Trophoblast cell (in vitro differentiated cells and primary cell): ENCODE results near the gene OBP2A.

ENCODE experiments used
- DNase-seq, 2 donors: peaks; one replicate each; pipeline ENCODE4 v3.0.0-alpha.2; 2016
- H2AFZ ChIP-seq: 2 replicates; pipeline ENCODE4 v1.6.1; 2013; ENCODE audit warnings: low read length, moderate library complexity, mild to moderate bottlenecking; ENCODE audit not compliant: insufficient read depth, poor library complexity
- H2AK5ac ChIP-seq: 2 replicates; pipeline ENCODE4 v1.6.1; 2013; ENCODE audit warnings: mild to moderate bottlenecking, low read length
- H2BK120ac ChIP-seq: 2 replicates; pipeline ENCODE4 v1.6.1; 2013; ENCODE audit warnings: low read length, mild to moderate bottlenecking, moderate library complexity; ENCODE audit not compliant: insufficient read depth, poor library complexity
- H2BK12ac ChIP-seq: 2 replicates; pipeline ENCODE4 v1.6.1; 2013; ENCODE audit warnings: mild to moderate bottlenecking, low read length, moderate library complexity
- H2BK5ac ChIP-seq: 2 replicates; pipeline ENCODE4 v1.6.1; 2013; ENCODE audit warnings: low read length, low read depth, moderate library complexity, mild to moderate bottlenecking; ENCODE audit not compliant: poor library complexity
- H3K14ac ChIP-seq: 2 replicates; pipeline ENCODE4 v1.6.1; 2013; ENCODE audit warnings: mild to moderate bottlenecking, low read length
- H3K18ac ChIP-seq: 2 replicates; pipeline ENCODE4 v1.6.1; 2013; ENCODE audit warnings: mild to moderate bottlenecking, low read length
- H3K23ac ChIP-seq: 2 replicates; pipeline ENCODE4 v1.6.1; 2013; ENCODE audit warnings: low read length
- H3K27ac ChIP-seq: 2 replicates; pipeline ENCODE4 v1.5.1; 2013; ENCODE audit warnings: low read depth, mild to moderate bottlenecking, inconsistent platforms, low read length, moderate library complexity
- H3K27me3 ChIP-seq: 2 replicates; pipeline ENCODE4 v1.6.1; 2013; ENCODE audit warnings: inconsistent platforms, mild to moderate bottlenecking, low read length, moderate library complexity; ENCODE audit not compliant: insufficient read depth
- H3K36me3 ChIP-seq, 2 experiments: 1 replicate in 1 of 2; 2 replicates in 1 of 2; pipeline ENCODE4 v1.6.1; 2013; ENCODE audit warnings: low read length in 2 of 2, mild to moderate bottlenecking in 2 of 2, moderate library complexity in 1 of 2; ENCODE audit not compliant: insufficient read depth in 2 of 2, control insufficient read depth in 1 of 2
- H3K4ac ChIP-seq: 2 replicates; pipeline ENCODE4 v1.6.1; 2013; ENCODE audit warnings: low read depth, mild to moderate bottlenecking, low read length, moderate library complexity
- H3K4me1 ChIP-seq, 2 experiments: 1 replicate in 1 of 2; 2 replicates in 1 of 2; pipeline ENCODE4 v1.6.1; 2013; ENCODE audit warnings: low read length in 2 of 2, mild to moderate bottlenecking in 2 of 2, moderate library complexity in 1 of 2; ENCODE audit not compliant: insufficient read depth in 2 of 2, control insufficient read depth in 1 of 2
- H3K4me2 ChIP-seq: 2 replicates; pipeline ENCODE4 v1.6.1; 2013; ENCODE audit warnings: inconsistent platforms, mild to moderate bottlenecking, low read length, moderate library complexity
- H3K4me3 ChIP-seq: 2 replicates; pipeline ENCODE4 v1.5.1; 2013; ENCODE audit warnings: mild to moderate bottlenecking, low read depth, low read length, inconsistent platforms
- H3K79me1 ChIP-seq: one replicate; pipeline ENCODE4 v1.6.1; 2013; ENCODE audit warnings: low read length
- H3K79me2 ChIP-seq: 2 replicates; pipeline ENCODE4 v1.6.1; 2013; ENCODE audit warnings: low read length, mild to moderate bottlenecking; ENCODE audit not compliant: control insufficient read depth, insufficient read depth, poor library complexity
- H3K9ac ChIP-seq: 2 replicates; pipeline ENCODE4 v1.6.1; 2013; ENCODE audit warnings: mild to moderate bottlenecking, low read length
- H3K9me3 ChIP-seq: 2 replicates; pipeline ENCODE4 v1.6.1; 2013; ENCODE audit warnings: low read depth, mild to moderate bottlenecking, control low read depth, inconsistent platforms, low read length; ENCODE audit not compliant: insufficient read depth
- H4K12ac ChIP-seq: 2 replicates; pipeline ENCODE4 v1.6.1; 2013; ENCODE audit warnings: low read depth, mild to moderate bottlenecking, low read length, moderate library complexity
- H4K8ac ChIP-seq: 2 replicates; pipeline ENCODE4 v1.6.1; 2013; ENCODE audit warnings: low read depth, mild to moderate bottlenecking, low read length, moderate library complexity
- H4K91ac ChIP-seq: one replicate; pipeline ENCODE4 v1.6.1; 2013; ENCODE audit warnings: low read depth, mild to moderate bottlenecking, low read length, moderate library complexity
- WGBS: extraction: QIAGEN DNeasy Blood & Tissue Kit; methylation state at CpG from one replicate; pipeline ENCODE4 v1.1.7; 2013; ENCODE audit warnings: missing lambda C conversion rate; ENCODE audit not compliant: insufficient read length, insufficient coverage; ENCODE audit errors: extremely low coverage; 5-methylcytosine and 5-hydroxymethylcytosine counted together

Gene OBP2A

GRCh38 chr9:135552021-135552697 is 6.2 kb downstream of the OBP2A start:
- H3K27me3 ChIP-seq = no peaks in the 10 kb centered on the region
- no CpG with 5 or more reads among the region's 18 CpGs for WGBS
- no peak overlapping the region for H2BK120ac ChIP-seq

DNA sequence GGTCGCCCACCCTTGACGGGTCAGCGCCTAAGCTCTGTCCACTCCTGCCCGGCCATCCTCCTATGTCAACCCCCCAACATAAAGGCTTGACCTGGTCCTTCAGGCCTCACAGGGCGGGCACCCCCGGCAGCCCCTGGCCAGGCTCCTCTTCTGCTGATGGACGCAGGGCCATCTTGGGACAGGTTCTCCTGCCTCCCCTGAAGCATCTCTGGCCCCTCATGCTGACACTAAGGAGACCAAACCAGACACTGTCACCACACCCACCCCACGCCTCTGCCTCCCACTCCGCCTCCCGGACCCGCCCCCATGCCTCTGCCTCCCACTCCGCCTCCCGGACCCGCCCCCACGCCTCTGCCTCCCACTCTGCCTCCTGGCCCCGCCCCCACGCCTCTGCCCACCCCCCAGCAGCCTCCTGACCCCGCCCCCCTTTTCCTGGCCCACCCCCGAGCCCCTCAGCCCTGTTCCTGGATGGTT is 6.8 kb downstream of the OBP2A start:
- WGBS = no CpG with 5 or more reads among the region's 19 CpGs
- H3K14ac ChIP-seq = peak overlapping the region; percentile 44
- H3K79me1 ChIP-seq = no peaks in the 10 kb centered on the region
- H2AK5ac ChIP-seq = peak overlapping the region; percentile 64
- no peak overlapping the region for H2BK120ac ChIP-seq
- H3K4me1 ChIP-seq = no peaks in the 10 kb centered on the region
- no peaks in the 10 kb centered on the region for H3K27me3 ChIP-seq
- no peak overlapping the region for H2AFZ ChIP-seq
- H3K23ac ChIP-seq = no peak overlapping the region
- no peaks in the 10 kb centered on the region for H3K36me3 ChIP-seq
- peaks cover 3% of the 10 kb centered on the region for H3K9me3 ChIP-seq
- H3K9ac ChIP-seq = no peak overlapping the region
- no peak overlapping the region for H4K8ac ChIP-seq
- no peak overlapping the region for H4K12ac ChIP-seq
- no peak overlapping the region for H3K4ac ChIP-seq
- DNase-seq = no peak
- H3K27ac ChIP-seq = no peak overlapping the region
- H3K4me2 ChIP-seq = no peak overlapping the region
- no peaks in the 10 kb centered on the region for H3K79me2 ChIP-seq
- no peak overlapping the region for H3K4me3 ChIP-seq
- no peak overlapping the region for H3K18ac ChIP-seq
- H2BK5ac ChIP-seq = no peak overlapping the region
- no peak overlapping the region for H2BK12ac ChIP-seq
- no peak overlapping the region for H4K91ac ChIP-seq

More at GRCh38 chr9:135552021-135552697, 6.2 kb downstream of the OBP2A start:
- H4K8ac ChIP-seq = no peak overlapping the region
- no peak overlapping the region for H3K27ac ChIP-seq
- H2BK5ac ChIP-seq = no peak overlapping the region
- no peak overlapping the region for H3K18ac ChIP-seq
- H3K14ac ChIP-seq = peak overlapping the region; percentile 44
- H3K36me3 ChIP-seq = no peaks in the 10 kb centered on the region
- H3K9ac ChIP-seq = no peak overlapping the region
- no peak overlapping the region for H3K4ac ChIP-seq
- no peak overlapping the region for H3K23ac ChIP-seq
- H2AK5ac ChIP-seq = peak overlapping the region; percentile 64
- no peak overlapping the region for H2AFZ ChIP-seq
- no peak for DNase-seq
- H3K79me1 ChIP-seq = no peaks in the 10 kb centered on the region
- no peak overlapping the region for H3K4me3 ChIP-seq
- H3K9me3 ChIP-seq = peaks cover 3% of the 10 kb centered on the region
- no peak overlapping the region for H3K4me2 ChIP-seq
- H3K4me1 ChIP-seq = no peaks in the 10 kb centered on the region
- no peak overlapping the region for H4K12ac ChIP-seq
- H2BK12ac ChIP-seq = peak overlapping the region; percentile 29
- H3K79me2 ChIP-seq = no peaks in the 10 kb centered on the region
- H4K91ac ChIP-seq = peak overlapping the region; percentile 37

DNA sequence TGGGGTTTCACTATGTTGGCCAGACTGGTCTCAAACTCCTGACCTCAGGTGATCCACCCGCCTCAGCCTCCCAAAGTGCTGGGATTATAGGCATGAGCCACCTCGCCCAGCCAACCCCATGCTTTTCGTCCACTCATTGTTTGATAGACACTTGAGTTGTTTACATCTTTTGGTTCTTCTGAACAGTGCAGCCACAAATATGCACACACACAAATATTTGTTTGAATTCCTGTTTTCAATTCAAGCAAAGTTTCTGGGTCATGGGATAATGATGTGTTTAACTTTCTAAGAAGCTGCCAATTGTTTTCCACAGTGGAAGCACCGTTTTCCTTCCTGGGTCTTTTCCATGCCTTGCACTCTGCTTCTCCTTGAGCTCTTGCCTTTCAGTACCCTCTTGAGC is 8.8 kb downstream of the OBP2A start:
- Histone ChIP-seq H3K79me2 (no peaks in the 10 kb centered on the region), H3K9ac (no peak overlapping the region), H3K9me3 (peaks cover 3% of the 10 kb centered on the region), H3K79me1 (peaks cover 3% of the 10 kb centered on the region), H4K8ac (no peak overlapping the region), H2BK12ac (no peak overlapping the region), H3K18ac (no peak overlapping the region), H3K4ac (no peak overlapping the region), H2BK5ac (no peak overlapping the region), H3K14ac (no peak overlapping the region), H2AFZ (no peak overlapping the region), H2AK5ac (no peak overlapping the region), H4K12ac (no peak overlapping the region), H3K4me1 (peaks cover 0 to 3% of the 10 kb centered on the region in 2 experiments), H3K4me3 (no peak overlapping the region), H3K36me3 (no peaks in the 10 kb centered on the region), H3K27ac (no peak overlapping the region), H4K91ac (no peak overlapping the region), H3K27me3 (no peaks in the 10 kb centered on the region), H3K4me2 (no peak overlapping the region), H3K23ac (no peak overlapping the region), H2BK120ac (no peak overlapping the region)
- no CpG with 5 or more reads among the region's 4 CpGs for WGBS
- DNase-seq = no peak

DNA sequence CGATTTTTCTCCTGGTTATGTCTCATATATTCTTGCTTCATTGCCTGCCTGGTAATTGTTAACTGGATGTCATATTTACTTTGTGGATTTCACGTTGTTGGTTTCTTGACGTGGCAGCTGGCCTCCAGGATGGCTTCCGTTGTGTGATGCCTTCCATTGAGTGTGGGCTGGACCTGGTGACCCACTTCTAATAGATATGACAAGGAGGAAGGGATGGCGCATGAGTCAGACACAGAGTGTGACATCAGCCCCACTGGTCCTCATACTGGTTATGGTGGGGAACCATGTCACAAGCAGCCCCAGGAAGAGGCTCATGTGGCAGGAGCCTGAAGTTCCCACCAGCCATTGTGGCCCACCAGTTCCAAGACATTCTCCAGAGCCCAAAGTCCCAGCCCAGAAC is 9.3 kb downstream of the OBP2A start:
- H2BK120ac ChIP-seq = no peak overlapping the region
- no peak overlapping the region for H3K18ac ChIP-seq
- no peaks in the 10 kb centered on the region for H3K27me3 ChIP-seq
- H3K4ac ChIP-seq = no peak overlapping the region
- DNase-seq = no peak
- no peak overlapping the region for H2AK5ac ChIP-seq
- no peaks in the 10 kb centered on the region for H3K36me3 ChIP-seq
- no peak overlapping the region for H3K4me3 ChIP-seq
- H3K9me3 ChIP-seq = peaks cover 3% of the 10 kb centered on the region
- no peak overlapping the region for H2AFZ ChIP-seq
- H3K4me1 ChIP-seq = peaks cover 0 to 3% of the 10 kb centered on the region in 2 experiments
- no peak overlapping the region for H3K9ac ChIP-seq
- H3K4me2 ChIP-seq = no peak overlapping the region
- H3K23ac ChIP-seq = no peak overlapping the region
- no peak overlapping the region for H4K12ac ChIP-seq
- H3K79me2 ChIP-seq = no peaks in the 10 kb centered on the region
- H2BK5ac ChIP-seq = no peak overlapping the region
- H4K91ac ChIP-seq = no peak overlapping the region
- no peak overlapping the region for H3K27ac ChIP-seq
- peaks cover 3% of the 10 kb centered on the region for H3K79me1 ChIP-seq
- WGBS = no CpG with 5 or more reads among the region's 5 CpGs
- no peak overlapping the region for H2BK12ac ChIP-seq
- no peak overlapping the region for H4K8ac ChIP-seq
- H3K14ac ChIP-seq = no peak overlapping the region
